Stimulated activated CD4-positive, alpha-beta T cell treated with anti-CD3 and anti-CD28 coated beads, Interleukin-4, amount 100 ng/mL, for 1 hour (primary cell): Measurements from ENCODE around the gene ARHGEF37.
"Not testable (repeated sequence)": the region's sequence is repeated elsewhere in the genome, so short reads cannot be mapped to it uniquely, and the experiment has no call there.

Experiments
- DNase-seq: peaks from one replicate; pipeline ENCODE4 v3.0.0-alpha.2; 2020

The ARHGEF37 gene

GRCh38 chr5:149651686-149652085 is 70.4 kb downstream of the ARHGEF37 start:
- no peak for DNase-seq

- DNase-seq, result no peak
Measured at GRCh38 chr5:149652697-149653096, 71.4 kb downstream of the ARHGEF37 start.

- no peak for DNase-seq
Measured at GRCh38 chr5:149654231-149654630, 72.9 kb downstream of the ARHGEF37 start.

GRCh38 chr5:149654883-149655505 is 73.7 kb downstream of the ARHGEF37 start:
- no peak for DNase-seq

GRCh38 chr5:149656576-149657182 is 75.4 kb downstream of the ARHGEF37 start:
- peak; percentile 11 for DNase-seq

GRCh38 chr5:149657324-149657723 is 76.0 kb downstream of the ARHGEF37 start:
- DNase-seq, result no peak

GRCh38 chr5:149658299-149658698 is 77.0 kb downstream of the ARHGEF37 start:
- no peak for DNase-seq

- no peak for DNase-seq
Measured at GRCh38 chr5:149664083-149664482, 82.8 kb downstream of the ARHGEF37 start.

GRCh38 chr5:149664666-149665415 is 83.5 kb downstream of the ARHGEF37 start:
- DNase-seq, result no peak

GRCh38 chr5:149665416-149666175 is 84.3 kb downstream of the ARHGEF37 start:
- DNase-seq, result no peak

GRCh38 chr5:149666212-149666852 is 85.0 kb downstream of the ARHGEF37 start:
- DNase-seq, result no peak

- peak; percentile 5 for DNase-seq
Measured at GRCh38 chr5:149667084-149667828, 86.0 kb downstream of the ARHGEF37 start.

- DNase-seq, result no peak
Measured at GRCh38 chr5:149667829-149668330, 86.6 kb downstream of the ARHGEF37 start.

- not testable (repeated sequence) for DNase-seq
Measured at GRCh38 chr5:149669273-149669672, 88.0 kb downstream of the ARHGEF37 start.

GRCh38 chr5:149671544-149671943 is 90.2 kb downstream of the ARHGEF37 start:
- no peak for DNase-seq

GRCh38 chr5:149672701-149673476 is 91.6 kb downstream of the ARHGEF37 start:
- DNase-seq, result no peak

- no peak for DNase-seq
Measured at GRCh38 chr5:149674686-149675085, 93.4 kb downstream of the ARHGEF37 start.

- no peak for DNase-seq
Measured at GRCh38 chr5:149675610-149676201, 94.4 kb downstream of the ARHGEF37 start.

- DNase-seq, result no peak
Measured at GRCh38 chr5:149677731-149678130, 96.4 kb downstream of the ARHGEF37 start.
